ENCODE results near the gene LACTBL1. TPM values are rescaled to one million over a fixed set of nuclear protein-coding genes. Genes with fewer than 3 reads are reported as not detected.
"Not testable (repeated sequence)": the region's sequence is repeated elsewhere in the genome, so short reads cannot be mapped to it uniquely, and the experiment has no call there.

Gene LACTBL1
- total and polyA plus RNA-seq, 12 donors, result not detected

GRCh38 chr1:23008901-23009300, 36.2 kb upstream of the LACTBL1 start:
- intact Hi-C loops (cut with DNase I), result no loop called here
- TF ChIP-seq, protein P1, sequence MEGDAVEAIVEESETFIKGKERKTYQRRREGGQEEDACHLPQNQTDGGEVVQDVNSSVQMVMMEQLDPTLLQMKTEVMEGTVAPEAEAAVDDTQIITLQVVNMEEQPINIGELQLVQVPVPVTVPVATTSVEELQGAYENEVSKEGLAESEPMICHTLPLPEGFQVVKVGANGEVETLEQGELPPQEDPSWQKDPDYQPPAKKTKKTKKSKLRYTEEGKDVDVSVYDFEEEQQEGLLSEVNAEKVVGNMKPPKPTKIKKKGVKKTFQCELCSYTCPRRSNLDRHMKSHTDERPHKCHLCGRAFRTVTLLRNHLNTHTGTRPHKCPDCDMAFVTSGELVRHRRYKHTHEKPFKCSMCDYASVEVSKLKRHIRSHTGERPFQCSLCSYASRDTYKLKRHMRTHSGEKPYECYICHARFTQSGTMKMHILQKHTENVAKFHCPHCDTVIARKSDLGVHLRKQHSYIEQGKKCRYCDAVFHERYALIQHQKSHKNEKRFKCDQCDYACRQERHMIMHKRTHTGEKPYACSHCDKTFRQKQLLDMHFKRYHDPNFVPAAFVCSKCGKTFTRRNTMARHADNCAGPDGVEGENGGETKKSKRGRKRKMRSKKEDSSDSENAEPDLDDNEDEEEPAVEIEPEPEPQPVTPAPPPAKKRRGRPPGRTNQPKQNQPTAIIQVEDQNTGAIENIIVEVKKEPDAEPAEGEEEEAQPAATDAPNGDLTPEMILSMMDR (IDR thresholded peaks at IDR 0.05), result no peak
- ATAC-seq, result no peak
- no peaks in the 10 kb centered on the region for H3K36me3 ChIP-seq
- H3K9me3 ChIP-seq, result no peaks in the 10 kb centered on the region
- H3K27ac ChIP-seq, result no peak overlapping the region
- H3K4me3 ChIP-seq, result no peak overlapping the region
- peaks cover 0 to 6% (median 0%) of the 10 kb centered on the region in 7 donors for H3K27me3 ChIP-seq
- 81 to 83% methylated on average over 2 of the region's 2 CpGs for WGBS, 2 donors
- no peak for DNase-seq
- no peaks in the 10 kb centered on the region for H3K4me1 ChIP-seq

- H3K9me3 ChIP-seq, result no peaks in the 10 kb centered on the region
- H3K36me3 ChIP-seq, result no peaks in the 10 kb centered on the region
- H3K4me3 ChIP-seq, result no peak overlapping the region
- no peak for DNase-seq
- WGBS, 2 donors, result 83 to 87% methylated on average over 4 of the region's 4 CpGs
- H3K4me1 ChIP-seq, result no peaks in the 10 kb centered on the region
- intact Hi-C loops (cut with DNase I), result no loop called here
- H3K27me3 ChIP-seq, result peaks cover 0 to 6% (median 0%) of the 10 kb centered on the region in 7 donors
- TF ChIP-seq, protein P1 (IDR thresholded peaks at IDR 0.05), result no peak
- no peak for ATAC-seq
- H3K27ac ChIP-seq, result no peak overlapping the region
These were observed 34.4 kb upstream of the LACTBL1 start for GRCh38 chr1:23007106-23007505.

- H3K36me3 ChIP-seq; intact Hi-C loops (cut with DNase I); H3K4me1 ChIP-seq; ATAC-seq; H3K9me3 ChIP-seq; DNase-seq; H3K27ac ChIP-seq; H3K27me3 ChIP-seq; H3K4me3 ChIP-seq: not testable (repeated sequence)
- WGBS, 2 donors, result 62 to 74% methylated on average over 3 of the region's 3 CpGs
These were observed 32.1 kb upstream of the LACTBL1 start for GRCh38 chr1:23004769-23005168.

- DNase-seq (no peak), ATAC-seq (no peak)
- Histone ChIP-seq H3K36me3 (no peaks in the 10 kb centered on the region), H3K4me3 (no peak overlapping the region), H3K4me1 (no peaks in the 10 kb centered on the region), H3K9me3 (peaks cover 0 to 8% (median 0%) of the 10 kb centered on the region in 11 donors), H3K27ac (no peak overlapping the region), H3K27me3 (peaks cover 0 to 6% (median 0%) of the 10 kb centered on the region in 7 donors)
- WGBS, 2 donors, result 90 to 94% methylated on average over 3 of the region's 3 CpGs
- intact Hi-C loops (cut with DNase I), result no loop called here
- TF ChIP-seq, protein P1 (IDR thresholded peaks at IDR 0.05), result no peak
These were observed 31.4 kb upstream of the LACTBL1 start for GRCh38 chr1:23004112-23004511.

GRCh38 chr1:23002218-23002617, 29.6 kb upstream of the LACTBL1 start:
- 87 to 96% methylated on average over 7 of the region's 7 CpGs for WGBS, 2 donors
- H3K4me3 ChIP-seq; H3K36me3 ChIP-seq; H3K4me1 ChIP-seq; ATAC-seq; H3K9me3 ChIP-seq; intact Hi-C loops (cut with DNase I); DNase-seq; H3K27ac ChIP-seq; H3K27me3 ChIP-seq: not testable (repeated sequence)

- H3K9me3 ChIP-seq; H3K4me1 ChIP-seq; ATAC-seq; H3K27me3 ChIP-seq; DNase-seq; H3K36me3 ChIP-seq; H3K27ac ChIP-seq; H3K4me3 ChIP-seq; intact Hi-C loops (cut with DNase I): not testable (repeated sequence)
- 91 to 93% methylated on average over 3 of the region's 3 CpGs for WGBS, 2 donors
These were observed 27.5 kb upstream of the LACTBL1 start for GRCh38 chr1:23000133-23000532.

GRCh38 chr1:22997528-22997927, 24.9 kb upstream of the LACTBL1 start:
- DNase-seq; H3K36me3 ChIP-seq; H3K4me1 ChIP-seq; H3K4me3 ChIP-seq; H3K27me3 ChIP-seq; intact Hi-C loops (cut with DNase I); H3K27ac ChIP-seq; ATAC-seq: not testable (repeated sequence)
- peaks cover 0 to 26% (median 0%) of the 10 kb centered on the region in 11 donors for H3K9me3 ChIP-seq
- 75 to 87% methylated on average over 5 of the region's 5 CpGs for WGBS, 2 donors

All from heart right ventricle (tissue), 16 donors.